HG03060 (cell line): ENCODE results near the gene CSNK2A1.
"Not testable (repeated sequence)": the region's sequence is repeated elsewhere in the genome, so short reads cannot be mapped to it uniquely, and the experiment has no call there.

ENCODE experiments used
- ATAC-seq: cut with Tn5 transposase; IDR thresholded peaks from one replicate; pipeline ENCODE4 v1.9.1; 2021; ENCODE audit warnings: low read depth, moderate number of reproducible peaks; ENCODE audit not compliant: unreplicated experiment

The CSNK2A1 gene

GRCh38 chr20:462199-462991 lies 81.2 kb downstream of the CSNK2A1 start, which contains the start of gene TBC1D20:
Gene TBC1D20, minus strand, starts transcription at chr20:462533. Its CDS starts 128 bp downstream, at chr20:462405.
- ATAC-seq: peak; percentile 89

GRCh38 chr20:461254-462198 lies 82.1 kb downstream of the CSNK2A1 start:
- peak; percentile 12 for ATAC-seq

- ATAC-seq: no peak
Measured at GRCh38 chr20:460707-461106, 82.9 kb downstream of the CSNK2A1 start.

GRCh38 chr20:460180-460579 lies 83.4 kb downstream of the CSNK2A1 start:
- no peak for ATAC-seq

- ATAC-seq: no peak
Measured at GRCh38 chr20:458776-459175, 84.8 kb downstream of the CSNK2A1 start.

- no peak for ATAC-seq
Measured at GRCh38 chr20:454951-455350, 88.6 kb downstream of the CSNK2A1 start.

- not testable (repeated sequence) for ATAC-seq
Measured at GRCh38 chr20:452021-452420, 91.6 kb downstream of the CSNK2A1 start.

GRCh38 chr20:445514-446336 lies 97.9 kb downstream of the CSNK2A1 start:
- no peak for ATAC-seq

GRCh38 chr20:444862-445426 lies 98.6 kb downstream of the CSNK2A1 start:
- ATAC-seq: no peak

- ATAC-seq: no peak
Measured at GRCh38 chr20:444117-444516, 99.5 kb downstream of the CSNK2A1 start.

GRCh38 chr20:443223-443775 lies 100.3 kb downstream of the CSNK2A1 start:
- no peak for ATAC-seq

GRCh38 chr20:440636-441035 lies 103.0 kb downstream of the CSNK2A1 start:
- ATAC-seq: no peak

GRCh38 chr20:440148-440547 lies 103.4 kb downstream of the CSNK2A1 start:
- ATAC-seq: no peak

- no peak for ATAC-seq
Measured at GRCh38 chr20:438571-439469, 104.8 kb downstream of the CSNK2A1 start.

GRCh38 chr20:437787-438486 lies 105.7 kb downstream of the CSNK2A1 start:
- no peak for ATAC-seq

- no peak for ATAC-seq
Measured at GRCh38 chr20:436476-436875, 107.1 kb downstream of the CSNK2A1 start.

GRCh38 chr20:435558-435957 lies 108.0 kb downstream of the CSNK2A1 start:
- ATAC-seq: no peak
